ENCODE data around the gene ZDHHC13.

The ZDHHC13 gene

GRCh38 chr11:19116971-19117759 is at the start of gene ZDHHC13:
TSS of gene ZDHHC13 (plus strand) at chr11:19117168. CDS start at chr11:19117250, 82 bp downstream.
- DNase-seq (ENCODE audit: low read depth in 2 of 2), result peak; percentile 94 to 97

GRCh38 chr11:19071255-19071654 is 45.7 kb upstream of the ZDHHC13 start:
- peak; percentile 43 to 45 for DNase-seq (ENCODE audit: low read depth in 2 of 2)

- DNase-seq (ENCODE audit: low read depth in 2 of 2), result no peak
Measured at GRCh38 chr11:19072464-19072863, 44.5 kb upstream of the ZDHHC13 start.

GRCh38 chr11:19073454-19074415 is 43.2 kb upstream of the ZDHHC13 start:
- no peak for DNase-seq (ENCODE audit: low read depth in 2 of 2)

- no peak for DNase-seq (ENCODE audit: low read depth in 2 of 2)
Measured at GRCh38 chr11:19075636-19076035, 41.3 kb upstream of the ZDHHC13 start.

- DNase-seq (ENCODE audit: low read depth in 2 of 2), result peak; percentile 34 to 59
Measured at GRCh38 chr11:19076744-19077589, 40.0 kb upstream of the ZDHHC13 start.

- DNase-seq (ENCODE audit: low read depth in 2 of 2), result no peak
Measured at GRCh38 chr11:19077965-19078364, 39.0 kb upstream of the ZDHHC13 start.

- DNase-seq (ENCODE audit: low read depth in 2 of 2), result no peak
Measured at GRCh38 chr11:19079643-19080440, 37.1 kb upstream of the ZDHHC13 start.

- no peak for DNase-seq (ENCODE audit: low read depth in 2 of 2)
Measured at GRCh38 chr11:19080579-19080993, 36.4 kb upstream of the ZDHHC13 start.

- no peak for DNase-seq (ENCODE audit: low read depth in 2 of 2)
Measured at GRCh38 chr11:19083166-19083565, 33.8 kb upstream of the ZDHHC13 start.

- DNase-seq (ENCODE audit: low read depth in 2 of 2), result no peak
Measured at GRCh38 chr11:19084661-19085315, 32.2 kb upstream of the ZDHHC13 start.

- DNase-seq (ENCODE audit: low read depth in 2 of 2), result no peak
Measured at GRCh38 chr11:19087658-19088057, 29.3 kb upstream of the ZDHHC13 start.

GRCh38 chr11:19088791-19089190 is 28.2 kb upstream of the ZDHHC13 start:
- DNase-seq (ENCODE audit: low read depth in 2 of 2), result no peak

GRCh38 chr11:19089421-19089820 is 27.5 kb upstream of the ZDHHC13 start:
- no peak for DNase-seq (ENCODE audit: low read depth in 2 of 2)

GRCh38 chr11:19091366-19091765 is 25.6 kb upstream of the ZDHHC13 start:
- DNase-seq (ENCODE audit: low read depth in 2 of 2), result no peak

GRCh38 chr11:19092342-19092741 is 24.6 kb upstream of the ZDHHC13 start:
- no peak for DNase-seq (ENCODE audit: low read depth in 2 of 2)

- no peak for DNase-seq (ENCODE audit: low read depth in 2 of 2)
Measured at GRCh38 chr11:19092850-19093249, 24.1 kb upstream of the ZDHHC13 start.

- DNase-seq (ENCODE audit: low read depth in 2 of 2), result no peak
Measured at GRCh38 chr11:19093976-19094375, 23.0 kb upstream of the ZDHHC13 start.

GRCh38 chr11:19094859-19095258 is 22.1 kb upstream of the ZDHHC13 start:
- DNase-seq (ENCODE audit: low read depth in 2 of 2), result no peak

- no peak for DNase-seq (ENCODE audit: low read depth in 2 of 2)
Measured at GRCh38 chr11:19099093-19099492, 17.9 kb upstream of the ZDHHC13 start.
